ENCODE results near the gene MCOLN3.
"Not testable (repeated sequence)": the region's sequence is repeated elsewhere in the genome, so short reads cannot be mapped to it uniquely, and the experiment has no call there.

Gene MCOLN3

GRCh38 chr1:85047472-85048295, 616 bp downstream of the MCOLN3 start:
- no peak for DNase-seq

GRCh38 chr1:85047144-85047471, 1.2 kb downstream of the MCOLN3 start:
- DNase-seq = no peak

- no peak for DNase-seq
Observed at GRCh38 chr1:85042413-85042812, 5.9 kb downstream of the MCOLN3 start.

GRCh38 chr1:85041793-85042192, 6.5 kb downstream of the MCOLN3 start:
- DNase-seq = no peak

GRCh38 chr1:85033221-85033620, 15.1 kb downstream of the MCOLN3 start:
- no peak for DNase-seq

GRCh38 chr1:85030536-85030935, 17.8 kb downstream of the MCOLN3 start:
- DNase-seq = no peak

- no peak for DNase-seq
Observed at GRCh38 chr1:85028151-85028550, 20.1 kb downstream of the MCOLN3 start.

GRCh38 chr1:85027242-85027983, 20.9 kb downstream of the MCOLN3 start:
- no peak for DNase-seq

- no peak for DNase-seq
Observed at GRCh38 chr1:85025940-85026339, 22.4 kb downstream of the MCOLN3 start.

GRCh38 chr1:85024736-85025135, 23.6 kb downstream of the MCOLN3 start:
- DNase-seq = no peak

- DNase-seq = no peak
Observed at GRCh38 chr1:85022700-85023099, 25.6 kb downstream of the MCOLN3 start.

- DNase-seq = no peak
Observed at GRCh38 chr1:85019994-85020393, 28.3 kb downstream of the MCOLN3 start.

- no peak for DNase-seq
Observed at GRCh38 chr1:85015826-85016225, 32.5 kb downstream of the MCOLN3 start.

GRCh38 chr1:85005641-85006040, 42.7 kb downstream of the MCOLN3 start:
- DNase-seq = not testable (repeated sequence)

GRCh38 chr1:85001742-85002141, 46.6 kb downstream of the MCOLN3 start:
- no peak for DNase-seq

- DNase-seq = no peak
Observed at GRCh38 chr1:84998642-84999280, 49.5 kb downstream of the MCOLN3 start.

- no peak for DNase-seq
Observed at GRCh38 chr1:84997667-84998600, 50.4 kb downstream of the MCOLN3 start.

GRCh38 chr1:84996846-84997666, 51.2 kb downstream of the MCOLN3 start, which contains the start of gene MCOLN2:
TSS of gene MCOLN2 (minus strand) at chr1:84997113. CDS start at chr1:84996872, 241 bp downstream.
- no peak for DNase-seq

GRCh38 chr1:84995484-84996334, 52.6 kb downstream of the MCOLN3 start:
- no peak for DNase-seq

GRCh38 chr1:84991097-84991920, 57.0 kb downstream of the MCOLN3 start:
- DNase-seq = no peak
